ENCODE results near the gene ELMOD1. TPM values are rescaled to one million over a fixed set of nuclear protein-coding genes. Genes with fewer than 3 reads are reported as not detected.

ELMOD1 gene
- total and polyA plus RNA-seq, 2 donors (not counting 1 experiment from before 2014, with no cell fraction given), result not detected

DNA sequence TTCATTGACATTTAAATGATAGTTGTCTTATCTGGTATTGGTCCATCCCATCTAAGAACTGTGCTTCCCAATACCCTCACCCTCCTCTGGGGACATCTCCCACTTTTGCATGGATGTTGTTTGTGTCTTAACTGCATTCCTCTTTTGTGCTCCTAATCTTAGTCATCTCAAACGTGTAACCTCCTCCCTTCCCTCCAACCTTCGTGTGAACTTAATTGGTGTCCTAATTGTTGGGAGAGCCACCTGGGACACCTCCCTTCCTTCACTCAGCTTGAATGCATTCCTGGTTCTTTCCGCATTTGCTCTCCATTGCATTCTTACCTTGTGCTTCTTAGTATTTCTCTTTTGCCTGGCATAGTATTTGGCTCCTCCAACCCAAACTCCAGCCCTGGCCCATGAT is 9.8 kb upstream of the ELMOD1 start:
- TF ChIP-seq EZH2 (IDR thresholded peaks at IDR 0.05; ENCODE audit: borderline replicate concordance, insufficient read depth, low read depth, low read length, poor library complexity, severe bottlenecking), result no peak
- TF ChIP-seq, protein P1, sequence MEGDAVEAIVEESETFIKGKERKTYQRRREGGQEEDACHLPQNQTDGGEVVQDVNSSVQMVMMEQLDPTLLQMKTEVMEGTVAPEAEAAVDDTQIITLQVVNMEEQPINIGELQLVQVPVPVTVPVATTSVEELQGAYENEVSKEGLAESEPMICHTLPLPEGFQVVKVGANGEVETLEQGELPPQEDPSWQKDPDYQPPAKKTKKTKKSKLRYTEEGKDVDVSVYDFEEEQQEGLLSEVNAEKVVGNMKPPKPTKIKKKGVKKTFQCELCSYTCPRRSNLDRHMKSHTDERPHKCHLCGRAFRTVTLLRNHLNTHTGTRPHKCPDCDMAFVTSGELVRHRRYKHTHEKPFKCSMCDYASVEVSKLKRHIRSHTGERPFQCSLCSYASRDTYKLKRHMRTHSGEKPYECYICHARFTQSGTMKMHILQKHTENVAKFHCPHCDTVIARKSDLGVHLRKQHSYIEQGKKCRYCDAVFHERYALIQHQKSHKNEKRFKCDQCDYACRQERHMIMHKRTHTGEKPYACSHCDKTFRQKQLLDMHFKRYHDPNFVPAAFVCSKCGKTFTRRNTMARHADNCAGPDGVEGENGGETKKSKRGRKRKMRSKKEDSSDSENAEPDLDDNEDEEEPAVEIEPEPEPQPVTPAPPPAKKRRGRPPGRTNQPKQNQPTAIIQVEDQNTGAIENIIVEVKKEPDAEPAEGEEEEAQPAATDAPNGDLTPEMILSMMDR (IDR thresholded peaks at IDR 0.05), result no peak
- no peak overlapping the region for H3K4me3 ChIP-seq (ENCODE audit: control extremely low read depth in 1 of 5, extremely low read depth in 1 of 5, insufficient read depth in 1 of 5, low read depth in 2 of 5, low read length in 4 of 5)

DNA sequence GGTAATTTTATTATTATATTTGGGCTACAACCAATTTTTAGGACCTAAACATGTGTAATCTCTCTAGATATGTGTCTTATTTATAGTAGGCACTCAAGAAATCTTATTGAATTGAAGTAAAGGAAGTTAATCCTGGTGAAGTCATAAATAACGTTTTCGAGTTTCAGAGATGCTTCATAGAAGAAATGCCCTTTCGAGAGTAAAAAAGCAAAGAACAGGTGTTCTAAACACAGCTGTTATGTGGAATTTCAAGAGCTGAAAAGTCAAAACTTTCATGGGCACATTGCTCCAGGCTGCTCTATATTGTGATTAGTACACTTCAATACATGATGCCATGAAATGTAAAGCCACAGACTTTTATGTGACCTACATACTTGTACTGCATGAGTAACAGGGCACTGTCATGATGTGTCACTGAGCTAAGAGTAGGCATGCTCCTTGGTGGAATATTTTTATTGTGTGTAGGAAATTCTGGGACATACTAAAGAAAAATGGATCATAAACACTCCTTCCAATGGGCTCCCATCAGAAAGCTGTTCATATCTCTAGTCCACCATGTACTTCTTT is 7.2 kb upstream of the ELMOD1 start:
- POLR2A ChIA-PET, result no interaction called here
- no peak for DNase-seq
- no peak for ATAC-seq (ENCODE audit: low read depth)
- Histone ChIP-seq H3K27ac (ENCODE audit: low read length in 2 of 2) (no peak overlapping the region), H3K4me3 (ENCODE audit: control extremely low read depth in 1 of 5, extremely low read depth in 1 of 5, insufficient read depth in 1 of 5, low read depth in 2 of 5, low read length in 4 of 5) (no peak overlapping the region), H2AFZ (ENCODE audit: insufficient read depth, low read depth, low read length, poor library complexity, severe bottlenecking) (no peak overlapping the region), H3K4me1 (ENCODE audit: control insufficient read depth in 2 of 2, insufficient read depth in 2 of 2, low read length in 2 of 2) (no peaks in the 10 kb centered on the region), H3K36me3 (replicated peaks in 1 of 2; ENCODE audit: control extremely low read depth in 1 of 2, control insufficient read depth in 1 of 2, extremely low read depth in 1 of 2, insufficient read depth in 2 of 2, low read length in 1 of 2) (no peaks in the 10 kb centered on the region), H4K20me1 (ENCODE audit: control insufficient read depth, insufficient read depth, low read length, poor library complexity, severe bottlenecking) (no peaks in the 10 kb centered on the region), H3K27me3 (replicated peaks in 1 of 4; ENCODE audit: control extremely low read depth in 1 of 4, control insufficient read depth in 3 of 4, insufficient read depth in 4 of 4, low read length in 3 of 4) (peaks cover 0 to 40% (median 24%) of the 10 kb centered on the region in 4 experiments), H3K79me2 (ENCODE audit: control insufficient read depth, insufficient read depth, low read length) (no peaks in the 10 kb centered on the region), H3K9ac (ENCODE audit: low read length) (no peak overlapping the region), H3K4me2 (replicated peaks; ENCODE audit: low read depth, low read length, poor library complexity, severe bottlenecking) (no peak overlapping the region), H3K9me3 (ENCODE audit: control extremely low read depth in 1 of 3, control insufficient read depth in 2 of 3, insufficient read depth in 1 of 3, low read length in 2 of 3) (peaks cover 0 to 2% (median 0%) of the 10 kb centered on the region in 3 donors)
- H3K4me3 Mint-ChIP-seq, result no peak overlapping the region
- intact Hi-C loops (cut with micrococcal nuclease), result no loop called here
- CTCF ChIA-PET, result no interaction called here
- no peak overlapping the region for H3K27ac Mint-ChIP-seq
- peaks cover 67% of the 10 kb centered on the region for H3K27me3 Mint-ChIP-seq
- 50% methylated on average over 3 of the region's 3 CpGs for WGBS (ENCODE audit: insufficient coverage)
- no peak for TF ChIP-seq EZH2 (IDR thresholded peaks at IDR 0.05; ENCODE audit: borderline replicate concordance, insufficient read depth, low read depth, low read length, poor library complexity, severe bottlenecking)
- TF ChIP-seq, protein P1 (IDR thresholded peaks at IDR 0.05), result no peak
- peaks cover 4% of the 10 kb centered on the region for H3K9me3 Mint-ChIP-seq (ENCODE audit: insufficient read depth)
- H3K4me1 Mint-ChIP-seq, result no peaks in the 10 kb centered on the region

More for the DNA sequence above, 9.8 kb upstream of the ELMOD1 start:
- DNase-seq (no peak), ATAC-seq (ENCODE audit: low read depth) (no peak)
- Histone ChIP-seq H3K4me2 (replicated peaks; ENCODE audit: low read depth, low read length, poor library complexity, severe bottlenecking) (no peak overlapping the region), H2AFZ (ENCODE audit: insufficient read depth, low read depth, low read length, poor library complexity, severe bottlenecking) (no peak overlapping the region), H4K20me1 (ENCODE audit: control insufficient read depth, insufficient read depth, low read length, poor library complexity, severe bottlenecking) (no peaks in the 10 kb centered on the region), H3K27ac (ENCODE audit: low read length in 2 of 2) (no peak overlapping the region), H3K79me2 (ENCODE audit: control insufficient read depth, insufficient read depth, low read length) (no peaks in the 10 kb centered on the region), H3K4me1 (ENCODE audit: control insufficient read depth in 2 of 2, insufficient read depth in 2 of 2, low read length in 2 of 2) (no peaks in the 10 kb centered on the region), H3K9ac (ENCODE audit: low read length) (no peak overlapping the region), H3K9me3 (ENCODE audit: control extremely low read depth in 1 of 3, control insufficient read depth in 2 of 3, insufficient read depth in 1 of 3, low read length in 2 of 3) (no peaks in the 10 kb centered on the region), H3K27me3 (replicated peaks in 1 of 4; ENCODE audit: control extremely low read depth in 1 of 4, control insufficient read depth in 3 of 4, insufficient read depth in 4 of 4, low read length in 3 of 4) (peaks cover 0 to 23% (median 6%) of the 10 kb centered on the region in 4 experiments), H3K36me3 (replicated peaks in 1 of 2; ENCODE audit: control extremely low read depth in 1 of 2, control insufficient read depth in 1 of 2, extremely low read depth in 1 of 2, insufficient read depth in 2 of 2, low read length in 1 of 2) (no peaks in the 10 kb centered on the region)
- H3K4me1 Mint-ChIP-seq, result no peaks in the 10 kb centered on the region
- POLR2A ChIA-PET, result no interaction called here
- H3K9me3 Mint-ChIP-seq (ENCODE audit: insufficient read depth), result peaks cover 4% of the 10 kb centered on the region
- CTCF ChIA-PET, result interaction anchor here (2.2 kb wide), 1 partner anchor 13 kb away, joined by 4 read pairs; no protein-coding TSS in a partner anchor
- intact Hi-C loops (cut with micrococcal nuclease), result no loop called here
- no peak overlapping the region for H3K4me3 Mint-ChIP-seq
- WGBS (ENCODE audit: insufficient coverage), result 90% methylated on average over 2 of the region's 3 CpGs
- H3K27me3 Mint-ChIP-seq, result peaks cover 42% of the 10 kb centered on the region
- H3K27ac Mint-ChIP-seq, result no peak overlapping the region
